ENCODE results near the gene TRABD.
A peak's percentile ranks its signal among the peaks of the same experiment; 100 is the strongest.
"Not testable (repeated sequence)": the region's sequence is repeated elsewhere in the genome, so short reads cannot be mapped to it uniquely, and the experiment has no call there.

Gene TRABD

GRCh38 chr22:50185375-50186087 lies at the start of gene TRABD:
TSS of gene TRABD (plus strand) at chr22:50185913. CDS start at chr22:50193061, 7,148 bp downstream.
- DNase-seq, result peak; percentile 60 to 91

- DNase-seq, result no peak
Observed at GRCh38 chr22:50136581-50137015, 49.1 kb upstream of the TRABD start.

DNA sequence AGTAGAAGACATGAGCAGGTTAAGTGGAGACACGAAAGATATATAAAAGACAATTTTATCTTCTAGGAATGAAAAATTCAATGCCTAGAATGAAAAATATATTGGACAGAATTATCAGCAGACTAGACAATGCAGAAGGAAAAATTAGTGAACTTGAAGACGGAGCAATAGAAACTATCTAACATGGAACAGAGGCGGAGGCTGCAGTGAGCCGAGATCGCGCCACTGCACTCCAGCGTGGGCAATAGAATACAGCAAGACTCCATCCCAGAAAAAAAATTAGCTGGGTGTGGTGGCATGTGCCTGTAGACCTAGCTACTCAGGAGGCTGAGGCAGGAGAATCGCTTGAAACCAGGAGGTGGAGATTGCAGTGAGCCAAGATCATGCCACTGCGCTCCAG lies 48.4 kb upstream of the TRABD start:
- DNase-seq, result not testable (repeated sequence)

- DNase-seq, result no peak
Observed at GRCh38 chr22:50138041-50138440, 47.7 kb upstream of the TRABD start.

DNA sequence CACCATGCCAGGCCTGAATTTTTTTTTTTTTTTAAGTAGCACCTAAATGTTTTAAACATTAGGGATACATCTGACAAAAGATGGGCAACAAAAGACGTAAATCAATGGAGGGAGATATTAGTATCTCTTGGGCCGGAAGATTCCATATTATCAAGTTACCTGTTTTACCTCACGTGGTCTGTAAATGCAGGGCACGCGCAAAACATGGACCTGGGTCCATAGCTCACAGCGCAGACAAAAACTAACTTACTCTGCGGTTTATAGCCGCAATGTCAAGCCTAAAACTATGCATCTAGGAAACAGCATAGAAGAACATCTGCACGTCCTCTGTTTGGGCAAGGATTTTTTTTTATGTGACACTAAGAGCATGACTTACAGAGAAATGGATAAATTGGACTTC lies 46.7 kb upstream of the TRABD start:
- DNase-seq, result no peak

DNA sequence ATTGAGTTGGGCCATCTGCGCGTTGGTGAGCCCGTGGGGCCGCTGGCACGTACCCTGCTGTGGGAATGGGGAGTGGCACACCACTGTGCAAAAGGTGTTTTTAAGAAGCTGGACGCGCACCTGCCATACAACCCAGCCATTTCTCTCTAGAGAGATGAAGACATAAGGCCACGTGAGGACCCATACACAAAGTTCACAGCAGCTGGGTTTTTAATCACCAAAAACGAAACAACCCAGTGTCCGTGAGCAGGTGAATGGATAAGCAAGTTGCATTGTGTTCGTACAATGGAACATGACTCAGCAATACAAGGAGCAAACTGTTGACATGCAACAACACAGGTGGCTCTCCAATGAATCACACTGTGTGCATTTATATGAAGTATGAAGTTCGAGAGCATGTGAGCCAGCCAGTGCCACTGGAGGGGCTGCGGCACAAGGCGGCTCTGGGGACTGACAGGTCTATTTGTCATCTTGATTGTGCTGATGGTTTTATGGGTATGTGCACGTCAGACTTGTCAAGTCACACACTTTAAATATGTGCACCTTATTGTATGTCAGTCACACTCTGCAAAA lies 45.8 kb upstream of the TRABD start:
- no peak for DNase-seq

GRCh38 chr22:50140615-50141014 lies 45.1 kb upstream of the TRABD start:
- DNase-seq, result no peak

DNA sequence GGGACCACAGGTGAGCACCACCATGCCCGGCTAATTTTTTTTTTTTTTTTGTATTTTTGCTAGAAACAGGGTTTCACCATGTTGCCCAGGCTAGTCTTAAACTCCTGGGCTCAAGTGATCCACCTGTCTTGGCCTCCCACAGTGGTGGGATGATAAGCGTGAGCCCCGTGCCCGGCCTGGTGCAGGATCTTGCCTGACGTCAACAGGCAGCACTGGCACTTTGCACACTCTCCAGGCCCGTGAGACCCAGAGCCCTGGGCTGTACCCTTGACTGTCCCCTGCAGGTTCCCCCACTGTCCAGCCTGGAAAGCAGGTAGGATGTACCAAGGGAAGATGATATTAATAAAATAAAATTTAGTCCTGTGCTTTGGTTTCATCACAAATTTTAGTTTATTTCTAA lies 44.3 kb upstream of the TRABD start:
- DNase-seq, result no peak

DNA sequence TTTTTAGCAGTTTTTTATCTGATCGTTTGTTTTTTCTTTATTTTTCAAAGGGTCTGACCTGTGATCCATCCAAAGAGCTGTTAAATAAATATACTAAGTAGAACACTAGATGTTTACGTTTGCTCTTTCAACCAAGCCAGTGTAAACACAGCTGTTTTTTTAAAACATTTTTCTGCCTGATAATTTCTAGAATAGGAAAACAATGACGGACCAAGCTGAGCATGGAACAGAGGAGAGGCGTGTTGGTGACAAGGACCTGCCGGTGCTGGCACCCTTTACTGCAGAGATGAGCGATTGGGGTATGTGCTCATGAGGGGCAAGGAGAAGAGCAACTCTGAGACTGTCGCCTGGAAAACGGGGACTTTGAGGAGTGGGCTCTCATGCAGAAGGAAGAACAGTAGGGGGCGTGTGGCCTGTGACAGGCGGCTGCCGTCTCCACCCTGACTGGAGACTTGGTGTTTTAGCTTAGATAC lies 43.8 kb upstream of the TRABD start:
- DNase-seq, result no peak

GRCh38 chr22:50143096-50143495 lies 42.6 kb upstream of the TRABD start:
- DNase-seq, result no peak

GRCh38 chr22:50144005-50144614 lies 41.6 kb upstream of the TRABD start:
- no peak for DNase-seq

DNA sequence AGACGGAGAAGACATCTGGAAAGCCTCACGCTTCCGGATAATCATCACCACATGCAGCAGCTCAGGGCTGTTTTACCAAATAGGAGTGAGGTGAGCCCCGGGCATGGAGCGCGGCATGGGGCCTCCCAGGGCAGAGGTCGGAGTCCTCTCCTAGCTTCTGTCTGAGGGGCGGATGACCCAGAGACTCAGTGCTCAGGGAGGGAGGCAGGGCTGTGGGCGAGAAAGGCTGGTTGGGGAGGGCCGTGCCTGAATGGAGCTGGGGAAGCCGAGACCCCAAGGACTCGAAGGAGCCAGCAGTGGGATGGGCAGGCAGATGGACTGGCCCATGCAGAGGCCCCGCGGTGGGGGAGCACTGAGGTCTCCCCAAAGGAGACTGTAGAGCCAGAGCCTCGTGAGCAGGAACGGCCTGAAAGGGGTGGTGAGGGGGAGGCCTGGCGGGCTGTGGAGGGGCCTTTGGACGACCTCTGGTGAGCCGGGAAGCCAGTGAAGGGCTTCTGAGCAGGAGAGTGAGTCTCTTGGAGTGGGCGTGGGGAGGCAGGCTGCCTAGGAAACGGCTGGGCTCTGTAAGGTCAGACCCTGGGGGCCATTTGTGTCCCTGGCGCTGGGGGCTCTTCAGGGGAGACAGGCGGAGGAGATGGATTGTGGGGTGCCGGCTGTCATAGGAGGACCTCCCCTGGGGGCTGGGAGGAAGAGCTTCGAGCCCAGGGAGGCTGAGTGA lies 39.8 kb upstream of the TRABD start:
- DNase-seq, result no peak

DNA sequence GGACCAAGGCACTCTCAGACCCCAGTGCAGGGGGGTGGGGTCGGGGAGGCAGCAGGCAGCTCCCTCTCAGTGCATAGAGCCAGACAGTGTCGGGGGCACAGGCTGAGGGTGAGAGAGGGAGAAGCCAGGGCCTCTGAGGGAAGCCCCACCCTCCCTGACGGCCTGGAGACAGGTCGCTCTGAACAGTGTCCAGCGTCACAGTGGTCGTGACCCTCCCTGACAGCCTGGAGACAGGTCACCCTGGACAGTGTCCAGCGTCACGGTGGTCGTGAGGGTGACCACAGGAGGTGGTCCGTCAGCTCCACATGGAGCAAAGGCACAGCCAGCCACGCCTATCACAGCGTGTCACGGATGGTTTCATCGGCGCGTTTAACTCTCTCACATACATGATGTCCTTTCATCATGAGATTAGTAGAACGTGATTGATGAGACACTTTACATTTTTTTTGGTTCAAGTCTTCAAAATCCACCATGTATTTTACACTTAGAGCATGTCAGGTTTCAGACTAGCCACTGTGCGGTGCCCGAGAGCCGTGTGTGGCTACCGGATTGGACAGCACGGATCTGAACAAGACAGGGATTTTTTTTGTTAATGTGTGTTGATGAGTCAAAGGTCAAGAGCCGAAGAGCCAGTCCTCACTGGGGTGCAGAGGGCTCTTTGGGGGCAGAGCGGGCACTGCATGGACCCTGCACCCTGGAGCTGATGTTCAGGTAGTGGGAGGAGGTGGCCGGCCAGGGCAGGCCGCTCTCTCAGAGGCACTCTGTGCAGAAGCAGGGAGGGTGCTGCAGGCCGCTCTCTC lies 39.1 kb upstream of the TRABD start:
- DNase-seq, result peak; percentile 68 to 76

DNA sequence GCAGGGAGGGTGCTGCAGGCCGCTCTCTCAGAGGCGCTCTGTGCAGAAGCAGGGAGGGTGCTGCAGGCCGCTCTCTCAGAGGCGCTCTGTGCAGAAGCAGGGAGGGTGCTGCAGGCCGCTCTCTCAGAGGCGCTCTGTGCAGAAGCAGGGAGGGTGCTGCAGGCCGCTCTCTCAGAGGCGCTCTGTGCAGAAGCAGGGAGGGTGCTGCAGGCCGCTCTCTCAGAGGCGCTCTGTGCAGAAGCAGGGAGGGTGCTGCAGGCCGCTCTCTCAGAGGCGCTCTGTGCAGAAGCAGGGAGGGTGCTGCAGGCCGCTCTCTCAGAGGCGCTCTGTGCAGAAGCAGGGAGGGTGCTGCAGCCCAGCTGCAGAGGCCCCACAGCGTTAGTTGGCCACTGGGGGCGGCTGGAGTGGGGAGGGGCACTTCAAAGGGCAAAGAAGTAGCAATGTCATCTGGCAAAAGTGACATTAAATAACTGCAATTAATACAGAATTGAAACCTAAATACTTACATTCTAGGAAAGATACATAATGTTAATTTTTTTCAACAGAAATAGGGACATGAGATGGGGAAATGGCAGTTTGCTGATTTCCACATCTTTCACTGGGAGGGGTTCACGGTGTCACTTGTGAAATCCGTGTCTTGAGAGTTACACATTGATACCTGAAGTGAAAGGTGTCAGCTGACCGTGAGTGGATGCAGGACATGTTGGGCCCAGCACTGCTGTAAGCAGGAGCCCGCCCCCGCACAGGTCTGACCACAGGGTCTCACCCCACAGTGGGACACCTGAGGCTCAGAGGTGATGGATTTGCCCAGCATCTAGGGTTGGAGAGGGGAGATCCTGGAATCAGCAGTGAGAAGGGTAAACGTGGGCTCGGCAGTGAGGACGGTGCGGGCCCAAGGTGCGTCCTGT lies 38.2 kb upstream of the TRABD start:
- not testable (repeated sequence) for DNase-seq

DNA sequence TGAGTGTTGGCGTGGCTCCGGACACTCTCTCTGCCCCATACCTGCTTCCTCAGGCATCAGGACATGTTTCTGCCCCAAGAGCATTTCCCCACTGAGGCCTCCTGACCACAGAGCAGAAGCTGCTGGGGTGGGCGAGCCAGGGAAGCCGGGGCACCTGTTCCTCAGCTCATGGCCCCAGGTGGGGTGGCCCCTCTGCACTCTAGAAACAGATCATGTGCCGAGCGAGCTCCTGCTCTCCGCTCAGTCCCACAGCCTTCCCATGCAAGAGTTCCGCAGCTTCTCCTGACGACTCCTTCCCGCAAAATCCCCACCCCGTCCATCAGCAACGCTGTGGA lies 37.6 kb upstream of the TRABD start:
- DNase-seq, result no peak

GRCh38 chr22:50148991-50149721 lies 36.6 kb upstream of the TRABD start:
- DNase-seq, result no peak

DNA sequence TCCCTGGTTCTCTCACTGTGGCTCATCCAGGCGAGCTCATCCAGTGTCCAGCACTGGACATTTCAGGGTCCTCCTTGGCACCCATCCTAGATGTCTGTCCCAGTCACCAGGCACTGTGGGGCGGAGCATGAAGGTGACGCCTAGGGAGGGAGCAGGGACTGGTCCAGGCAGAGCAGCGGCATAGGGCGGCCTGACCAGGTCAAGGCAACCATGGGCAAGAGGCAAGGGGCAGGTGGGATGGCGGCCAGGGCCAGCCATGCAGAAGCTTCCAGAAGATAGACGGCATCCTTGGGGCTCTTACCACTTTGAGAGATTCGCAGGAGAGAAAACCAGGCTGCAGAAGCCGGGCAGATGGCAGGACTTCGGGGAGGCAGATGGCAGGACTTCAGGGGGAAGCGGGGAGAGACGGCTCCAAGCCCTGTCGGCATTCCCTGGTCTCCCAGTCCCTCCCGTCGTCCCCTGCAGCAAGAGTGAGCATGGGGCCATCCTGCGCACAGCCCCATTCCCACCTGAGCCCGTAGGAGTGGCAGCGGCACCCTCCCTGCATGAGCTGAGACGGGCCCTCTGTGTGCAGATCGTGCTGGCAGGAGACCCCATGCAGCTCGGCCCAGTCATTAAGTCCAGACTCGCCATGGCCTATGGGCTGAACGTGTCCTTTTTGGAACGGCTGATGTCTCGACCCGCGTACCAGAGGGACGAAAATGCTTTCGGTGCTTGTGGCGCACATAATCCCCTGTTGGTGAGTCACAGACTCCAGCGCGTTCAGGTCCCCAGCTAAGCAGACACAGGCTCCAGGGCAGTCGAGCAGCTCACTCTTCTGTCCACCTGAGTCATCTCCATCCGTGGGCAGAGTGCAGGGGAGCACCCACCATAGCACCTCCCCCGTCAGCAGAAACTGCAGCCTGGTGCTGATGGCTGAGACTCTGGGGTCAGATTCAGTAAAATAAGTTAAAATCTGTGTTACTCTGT lies 35.3 kb upstream of the TRABD start:
- no peak for DNase-seq

- no peak for DNase-seq
Observed at GRCh38 chr22:50151571-50152537, 33.9 kb upstream of the TRABD start.
